ENCODE measurements around the gene LYRM4. TPM values are rescaled to one million over a fixed set of nuclear protein-coding genes. Genes with fewer than 3 reads are reported as not detected.
A peak's percentile ranks its signal among the peaks of the same experiment; 100 is the strongest.

LYRM4 gene
- 76.9 and 89.7 TPM in 2 replicates for total RNA-seq (2014; rRNA removed; shearing (Covaris generic))
- 58.7 and 62.8 TPM in 2 replicates for polyA plus RNA-seq (2015; cell fraction: cytosol; rRNA removed)
- polyA plus RNA-seq (2015; cell fraction: nucleus; rRNA removed): 10.6 and 10.9 TPM in 2 replicates

- peak; percentile 91 for DNase-seq (ENCODE audit: low read depth, low spot score)
- in situ Hi-C loops (cut with HindIII; ENCODE audit: low pct_unique_long_range_greater_than_20kb, low sequenced_read_pairs): no loop called here
Measured at GRCh38 chr6:5260661-5261544, at the start of gene LYRM4, which contains the start of gene FARS2. Gene LYRM4 (minus strand): TSS chr6:5260950. CDS start chr6:5260733, 217 bp downstream. Gene FARS2 (plus strand): TSS chr6:5261513.

GRCh38 chr6:5308066-5308465, 47.3 kb upstream of the LYRM4 start:
- no peak for DNase-seq (ENCODE audit: low read depth, low spot score)

DNA sequence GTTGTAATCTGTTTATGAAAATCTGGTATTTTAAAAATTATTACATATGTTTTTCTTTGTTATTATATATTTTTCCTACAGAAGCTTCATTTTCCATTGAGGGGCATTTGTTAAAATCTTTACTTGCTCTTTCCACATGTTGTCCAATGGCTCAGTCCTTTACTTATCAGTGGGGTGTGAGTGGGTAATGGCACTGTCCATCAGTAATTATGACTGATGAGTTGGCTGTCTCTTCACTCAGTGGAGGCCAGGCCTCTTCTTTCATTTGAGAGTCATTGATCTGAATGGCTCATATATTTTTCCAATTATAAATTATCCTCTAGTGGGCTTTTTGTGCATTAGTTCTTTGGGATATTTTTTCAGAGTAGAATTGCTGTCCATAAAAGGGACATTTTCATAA, 46.3 kb upstream of the LYRM4 start:
- in situ Hi-C loops (cut with HindIII; ENCODE audit: low pct_unique_long_range_greater_than_20kb, low sequenced_read_pairs): no loop called here
- DNase-seq (ENCODE audit: low read depth, low spot score): no peak

More at GRCh38 chr6:5308066-5308465, 47.3 kb upstream of the LYRM4 start:
- in situ Hi-C loops (cut with HindIII; ENCODE audit: low pct_unique_long_range_greater_than_20kb, low sequenced_read_pairs): no loop called here

DNA sequence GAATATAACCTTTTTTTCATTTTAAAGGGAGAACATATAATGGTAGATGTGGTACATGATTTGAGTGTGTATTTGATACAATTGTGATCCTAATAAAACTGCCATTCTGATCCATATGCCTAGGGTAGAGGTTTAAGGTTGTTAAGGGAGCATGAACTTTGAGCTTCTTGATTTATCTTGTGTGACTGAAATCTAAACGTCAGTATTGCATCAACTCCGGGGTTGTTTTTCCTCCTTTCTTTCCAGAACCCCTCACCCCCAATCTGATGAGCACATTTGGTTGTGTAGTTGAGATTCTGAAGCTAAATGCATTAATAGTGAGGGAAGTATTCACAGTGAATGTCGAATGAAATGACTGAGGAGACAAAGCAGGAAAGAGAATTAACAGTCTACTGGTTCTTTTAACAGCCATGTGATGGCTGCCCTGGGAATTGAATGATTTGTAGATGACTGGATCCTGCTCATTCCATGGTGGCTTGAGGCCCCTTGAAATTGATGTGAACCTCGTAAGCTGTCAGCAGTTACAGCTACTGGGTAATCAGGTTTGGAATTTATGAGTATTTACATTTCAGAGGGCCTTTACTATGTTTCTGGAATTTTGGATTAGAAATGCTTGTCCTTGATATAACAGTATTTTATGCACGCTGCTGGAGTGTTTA, 45.3 kb upstream of the LYRM4 start:
- in situ Hi-C loops (cut with HindIII; ENCODE audit: low pct_unique_long_range_greater_than_20kb, low sequenced_read_pairs): no loop called here
- DNase-seq (ENCODE audit: low read depth, low spot score): peak; percentile 14

GRCh38 chr6:5303682-5304081, 42.9 kb upstream of the LYRM4 start:
- no peak for DNase-seq (ENCODE audit: low read depth, low spot score)
- in situ Hi-C loops (cut with HindIII; ENCODE audit: low pct_unique_long_range_greater_than_20kb, low sequenced_read_pairs): no loop called here

DNA sequence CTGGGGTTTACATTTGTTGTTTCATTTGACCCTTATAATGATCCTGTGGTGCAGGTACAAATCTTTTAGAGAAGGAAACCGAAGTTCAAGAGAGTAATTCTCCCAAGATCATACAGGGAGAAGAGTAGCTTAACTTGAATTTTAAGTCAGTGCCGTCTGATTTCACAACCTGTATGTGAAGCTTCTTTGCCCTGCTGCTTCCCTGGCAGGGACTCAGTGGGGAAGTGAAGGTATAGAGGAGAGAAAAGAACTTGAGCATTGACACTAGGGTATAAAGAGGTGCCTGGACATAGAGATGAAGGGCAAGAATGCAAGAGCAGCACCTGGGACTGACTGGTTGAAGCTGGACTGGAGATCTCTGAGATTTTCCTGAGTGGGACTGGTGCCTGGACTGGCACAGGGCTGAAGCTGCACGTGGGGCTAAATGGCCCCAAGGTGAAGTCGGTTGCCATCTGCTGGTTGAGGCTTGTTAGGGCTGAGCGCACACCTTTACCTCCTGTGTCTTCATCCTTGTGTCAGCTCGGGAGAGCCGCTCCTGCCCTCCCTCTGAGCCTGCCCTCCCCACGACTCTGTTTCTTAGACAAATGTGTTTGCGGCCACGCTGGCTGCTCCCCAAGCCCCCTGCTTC, 42.4 kb upstream of the LYRM4 start:
- in situ Hi-C loops (cut with HindIII; ENCODE audit: low pct_unique_long_range_greater_than_20kb, low sequenced_read_pairs): no loop called here
- peak; percentile 69 for DNase-seq (ENCODE audit: low read depth, low spot score)

GRCh38 chr6:5302220-5302946, 41.6 kb upstream of the LYRM4 start:
- in situ Hi-C loops (cut with HindIII; ENCODE audit: low pct_unique_long_range_greater_than_20kb, low sequenced_read_pairs): no loop called here
- no peak for DNase-seq (ENCODE audit: low read depth, low spot score)

- in situ Hi-C loops (cut with HindIII; ENCODE audit: low pct_unique_long_range_greater_than_20kb, low sequenced_read_pairs): no loop called here
Measured at GRCh38 chr6:5300206-5300764, 39.5 kb upstream of the LYRM4 start.

DNA sequence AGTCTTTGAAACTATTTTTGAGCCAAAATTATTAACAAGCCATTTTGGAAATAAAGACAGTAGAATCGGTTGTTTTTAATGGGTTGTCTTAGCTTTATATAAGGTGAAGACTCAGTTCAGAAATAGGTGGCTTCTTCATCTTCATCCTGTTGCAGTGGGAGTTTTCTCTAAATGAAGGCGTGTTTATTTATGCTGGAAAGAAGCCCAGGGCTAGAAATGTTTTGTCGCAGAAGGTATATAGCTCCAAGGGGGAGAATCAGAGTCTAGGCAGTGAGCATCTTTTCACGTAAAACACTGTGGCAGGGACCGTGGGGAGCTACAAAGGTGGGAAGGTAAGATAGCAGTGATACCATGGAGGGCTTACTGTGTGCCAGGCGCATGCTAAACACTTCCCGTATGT, 34.9 kb upstream of the LYRM4 start:
- in situ Hi-C loops (cut with HindIII; ENCODE audit: low pct_unique_long_range_greater_than_20kb, low sequenced_read_pairs): no loop called here
- no peak for DNase-seq (ENCODE audit: low read depth, low spot score)

More at GRCh38 chr6:5300206-5300764, 39.5 kb upstream of the LYRM4 start:
- DNase-seq (ENCODE audit: low read depth, low spot score): no peak

- in situ Hi-C loops (cut with HindIII; ENCODE audit: low pct_unique_long_range_greater_than_20kb, low sequenced_read_pairs): no loop called here
- DNase-seq (ENCODE audit: low read depth, low spot score): no peak
Measured at GRCh38 chr6:5294392-5295211, 33.9 kb upstream of the LYRM4 start.

- no peak for DNase-seq (ENCODE audit: low read depth, low spot score)
- in situ Hi-C loops (cut with HindIII; ENCODE audit: low pct_unique_long_range_greater_than_20kb, low sequenced_read_pairs): no loop called here
Measured at GRCh38 chr6:5293692-5294091, 32.9 kb upstream of the LYRM4 start.

GRCh38 chr6:5292154-5292553, 31.4 kb upstream of the LYRM4 start:
- in situ Hi-C loops (cut with HindIII; ENCODE audit: low pct_unique_long_range_greater_than_20kb, low sequenced_read_pairs): no loop called here
- no peak for DNase-seq (ENCODE audit: low read depth, low spot score)

- DNase-seq (ENCODE audit: low read depth, low spot score): no peak
- in situ Hi-C loops (cut with HindIII; ENCODE audit: low pct_unique_long_range_greater_than_20kb, low sequenced_read_pairs): no loop called here
Measured at GRCh38 chr6:5290500-5290899, 29.8 kb upstream of the LYRM4 start.

DNA sequence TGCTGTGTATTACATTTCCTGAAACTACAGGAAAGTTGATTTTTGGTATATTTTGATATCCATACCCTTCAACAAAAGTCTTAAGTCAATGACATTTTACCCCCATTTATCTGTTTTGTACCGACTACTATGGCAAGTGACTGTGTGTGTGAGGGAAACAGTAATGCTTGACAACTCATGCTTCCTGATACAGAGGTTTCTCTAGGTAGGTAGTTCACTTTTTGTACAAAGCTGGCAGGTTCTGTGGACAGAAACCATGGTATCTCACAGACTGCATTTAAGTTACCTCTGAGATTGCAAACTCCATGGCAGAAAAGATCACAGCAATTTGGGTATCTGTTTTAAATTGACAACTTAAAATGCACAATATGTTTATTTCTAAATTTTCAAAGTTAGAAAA, 29.3 kb upstream of the LYRM4 start:
- no peak for DNase-seq (ENCODE audit: low read depth, low spot score)
- in situ Hi-C loops (cut with HindIII; ENCODE audit: low pct_unique_long_range_greater_than_20kb, low sequenced_read_pairs): no loop called here

GRCh38 chr6:5287966-5288297, 27.2 kb upstream of the LYRM4 start:
- in situ Hi-C loops (cut with HindIII; ENCODE audit: low pct_unique_long_range_greater_than_20kb, low sequenced_read_pairs): no loop called here
- no peak for DNase-seq (ENCODE audit: low read depth, low spot score)

GRCh38 chr6:5287205-5287965, 26.6 kb upstream of the LYRM4 start:
- no peak for DNase-seq (ENCODE audit: low read depth, low spot score)
- in situ Hi-C loops (cut with HindIII; ENCODE audit: low pct_unique_long_range_greater_than_20kb, low sequenced_read_pairs): no loop called here
